SU-DHL-6 (cell line): ENCODE measurements around the gene RALB.

Experiments used
- H2AFZ ChIP-seq: fragments of 200-600 bp; sonication (generic); 2 replicates; pipeline ENCODE4 v1.6.1; 2014; ENCODE audit warnings: low read depth, mild to moderate bottlenecking, moderate library complexity, mixed read lengths, antibody characterized with exemption, low read length; ENCODE audit not compliant: severe bottlenecking
- H3F3A ChIP-seq: fragments of 200-600 bp; shearing (Covaris generic); 2 replicates; pipeline ENCODE4 v1.6.0; 2016; ENCODE audit warnings: antibody characterized with exemption, mild to moderate bottlenecking; ENCODE audit not compliant: insufficient read depth
- H3K27ac ChIP-seq: fragments of 200-600 bp; sonication (generic); 2 replicates; pipeline ENCODE4 v1.5.1; 2016; ENCODE audit warnings: low read depth, mild to moderate bottlenecking, low read length, moderate library complexity, mixed read lengths
- H3K27me3 ChIP-seq: fragments of 200-600 bp; sonication (generic), shearing (Covaris generic); 2 replicates; pipeline ENCODE4 v1.6.0; 2014; ENCODE audit warnings: mild to moderate bottlenecking, low read length
- H3K36me3 ChIP-seq: fragments of 200-600 bp; sonication (generic); 2 replicates; pipeline ENCODE4 v1.6.1; 2014; ENCODE audit warnings: mild to moderate bottlenecking, low read length, mixed read lengths
- H3K4me2 ChIP-seq: fragments of 300-600, 200-600 bp; shearing (Covaris generic), sonication (generic); 2 replicates; pipeline ENCODE4 v1.6.0; 2014; ENCODE audit warnings: low read length, low read depth, mild to moderate bottlenecking; ENCODE audit not compliant: poor library complexity, severe bottlenecking
- H3K4me3 ChIP-seq: fragments of 200-600 bp; sonication (generic); 2 replicates; pipeline ENCODE4 v1.5.1; 2014; ENCODE audit warnings: antibody characterized with exemption, low read length, mild to moderate bottlenecking, mixed read lengths; ENCODE audit not compliant: insufficient read depth, poor library complexity, severe bottlenecking
- H3K79me2 ChIP-seq: fragments of 200-600 bp; sonication (generic); 2 replicates; pipeline ENCODE4 v1.6.1; 2014; ENCODE audit warnings: mild to moderate bottlenecking, low read length, moderate library complexity; ENCODE audit not compliant: insufficient read depth
- H3K9ac ChIP-seq: fragments of 200-600 bp; sonication (generic); 2 replicates; pipeline ENCODE4 v1.7.0; 2014; ENCODE audit warnings: mild to moderate bottlenecking, low read length
- H3K9me2 ChIP-seq: fragments of 200-600 bp; sonication (generic); replicated peaks from 2 replicates; pipeline ENCODE4 v1.6.1; 2014; ENCODE audit warnings: low read length; ENCODE audit not compliant: insufficient read depth
- H3K9me3 ChIP-seq: fragments of 200-600 bp; sonication (generic); 2 replicates; pipeline ENCODE4 v1.6.1; 2014; ENCODE audit warnings: low read length, mixed read lengths; ENCODE audit not compliant: insufficient read depth
- H4K20me1 ChIP-seq: fragments of 200-600 bp; sonication (generic); 2 replicates; pipeline ENCODE4 v1.6.1; 2014; ENCODE audit warnings: low read depth, mild to moderate bottlenecking, antibody characterized with exemption, low read length, moderate library complexity, mixed read lengths
- EZH2phosphoT487 ChIP-seq: fragments of 200-600 bp; sonication (generic), shearing (Covaris generic); conservative IDR thresholded peaks from 2 replicates; pipeline ENCODE4 v1.6.1; 2018; ENCODE audit warnings: mild to moderate bottlenecking, antibody characterized with exemption, low read length, moderate library complexity, mixed read lengths
- TF ChIP-seq, protein P1 (sequence below): fragments of 200-600 bp; sonication (generic); IDR thresholded peaks from one replicate; pipeline ENCODE4 v1.5.1; 2017; ENCODE audit warnings: antibody characterized with exemption, mild to moderate bottlenecking, low read length, moderate library complexity; ENCODE audit not compliant: insufficient read depth, poor library complexity, severe bottlenecking

The RALB gene

DNA sequence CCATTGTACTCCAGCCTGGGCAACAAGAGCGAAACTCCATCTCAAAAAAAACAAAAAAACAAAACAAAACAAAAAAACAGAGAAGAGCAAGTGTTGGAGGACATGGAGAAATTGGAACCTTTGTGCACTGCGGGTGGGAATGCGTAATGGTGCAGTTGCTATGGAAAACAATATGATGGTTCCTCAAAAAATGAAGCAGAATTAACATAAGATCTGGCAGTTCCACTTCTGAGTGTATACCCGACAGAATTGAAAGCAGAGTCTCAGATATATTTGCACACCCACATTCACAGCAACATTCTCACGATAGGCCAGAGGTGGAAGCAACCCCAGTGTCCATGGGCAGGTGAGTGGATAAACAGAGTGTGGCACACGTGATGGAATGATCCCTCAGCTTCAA is 11.0 kb upstream of the RALB start:
- H3K4me3 ChIP-seq, result no peak overlapping the region
- H3K9me2 ChIP-seq, result no peaks in the 10 kb centered on the region
- H2AFZ ChIP-seq, result no peak overlapping the region
- no peaks in the 10 kb centered on the region for H3K9me3 ChIP-seq
- H3K36me3 ChIP-seq, result no peaks in the 10 kb centered on the region
- H3K79me2 ChIP-seq, result no peaks in the 10 kb centered on the region
- no peak overlapping the region for H3K4me2 ChIP-seq
- no peak overlapping the region for H3K27ac ChIP-seq
- TF ChIP-seq EZH2phosphoT487, result no peak
- H3K9ac ChIP-seq, result no peak overlapping the region
- no peaks in the 10 kb centered on the region for H3K27me3 ChIP-seq
- no peaks in the 10 kb centered on the region for H3F3A ChIP-seq
- no peaks in the 10 kb centered on the region for H4K20me1 ChIP-seq

DNA sequence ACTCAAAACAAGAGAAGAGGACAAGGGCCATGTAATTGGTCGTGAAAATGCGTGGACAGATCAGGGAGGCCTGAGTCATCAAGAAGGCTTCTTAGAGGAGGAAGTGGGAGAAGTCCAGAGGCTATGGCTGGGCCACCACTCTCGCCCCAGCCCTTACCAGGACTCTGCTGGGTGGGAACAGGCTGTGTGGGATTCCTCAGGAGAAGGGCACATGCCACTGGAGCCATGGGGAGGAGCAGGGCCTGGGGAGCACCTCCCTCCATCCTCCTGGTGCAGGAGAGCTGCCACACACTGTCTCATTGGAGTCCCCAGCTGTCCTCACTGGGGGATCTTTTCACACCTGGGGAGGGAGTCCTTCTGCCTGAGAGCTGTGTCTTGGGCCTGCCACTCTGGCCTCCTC is 9.4 kb upstream of the RALB start:
- Histone ChIP-seq H3K4me3 (no peak overlapping the region), H3K27ac (no peak overlapping the region), H3F3A (no peaks in the 10 kb centered on the region), H2AFZ (no peak overlapping the region), H3K27me3 (no peaks in the 10 kb centered on the region), H3K36me3 (no peaks in the 10 kb centered on the region), H3K9me2 (no peaks in the 10 kb centered on the region), H3K9ac (no peak overlapping the region), H3K4me2 (no peak overlapping the region), H3K79me2 (no peaks in the 10 kb centered on the region), H3K9me3 (no peaks in the 10 kb centered on the region), H4K20me1 (no peaks in the 10 kb centered on the region)
- no peak for TF ChIP-seq EZH2phosphoT487

DNA sequence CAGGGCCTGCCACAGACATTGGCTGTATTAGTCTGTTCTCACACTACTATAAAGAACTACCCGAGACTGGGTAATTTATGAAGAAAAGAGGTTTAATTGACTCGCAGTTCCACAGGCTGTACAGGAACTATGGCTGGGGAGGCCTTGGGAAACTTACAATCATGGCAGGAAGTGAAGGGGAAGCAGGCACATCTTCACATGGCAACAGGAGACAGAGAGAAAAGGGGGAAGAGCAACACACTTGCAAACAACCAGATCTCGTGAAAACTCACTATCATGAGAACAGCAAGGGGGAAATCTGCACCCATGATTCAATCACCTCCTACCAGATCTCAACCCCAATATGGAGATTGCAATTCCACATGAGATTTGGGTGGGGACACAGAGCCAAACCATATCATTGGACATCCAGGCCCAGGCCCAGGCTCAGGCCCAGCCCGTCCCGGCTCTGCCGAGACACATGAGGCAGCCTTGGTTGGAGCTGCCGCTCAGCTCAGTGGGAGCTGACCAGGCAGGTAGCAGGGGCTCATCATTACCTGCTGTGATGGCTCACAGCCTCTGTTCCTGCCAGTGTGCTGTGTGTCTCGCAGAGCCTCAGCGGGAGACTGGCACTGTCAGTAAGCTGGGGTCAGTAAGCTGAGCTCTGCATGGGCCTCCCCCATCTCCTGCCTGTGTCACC is 8.6 kb upstream of the RALB start:
- no peak overlapping the region for H3K4me2 ChIP-seq
- H3K9me2 ChIP-seq, result no peaks in the 10 kb centered on the region

GRCh38 chr2:120244656-120245519 is 7.8 kb upstream of the RALB start:
- Histone ChIP-seq H3F3A (no peaks in the 10 kb centered on the region), H3K79me2 (no peaks in the 10 kb centered on the region), H3K9me3 (no peaks in the 10 kb centered on the region), H2AFZ (no peak overlapping the region), H3K4me2 (no peak overlapping the region), H4K20me1 (no peaks in the 10 kb centered on the region), H3K9me2 (no peaks in the 10 kb centered on the region), H3K27ac (no peak overlapping the region), H3K36me3 (no peaks in the 10 kb centered on the region), H3K9ac (no peak overlapping the region), H3K27me3 (no peaks in the 10 kb centered on the region), H3K4me3 (no peak overlapping the region)
- TF ChIP-seq, protein P1, sequence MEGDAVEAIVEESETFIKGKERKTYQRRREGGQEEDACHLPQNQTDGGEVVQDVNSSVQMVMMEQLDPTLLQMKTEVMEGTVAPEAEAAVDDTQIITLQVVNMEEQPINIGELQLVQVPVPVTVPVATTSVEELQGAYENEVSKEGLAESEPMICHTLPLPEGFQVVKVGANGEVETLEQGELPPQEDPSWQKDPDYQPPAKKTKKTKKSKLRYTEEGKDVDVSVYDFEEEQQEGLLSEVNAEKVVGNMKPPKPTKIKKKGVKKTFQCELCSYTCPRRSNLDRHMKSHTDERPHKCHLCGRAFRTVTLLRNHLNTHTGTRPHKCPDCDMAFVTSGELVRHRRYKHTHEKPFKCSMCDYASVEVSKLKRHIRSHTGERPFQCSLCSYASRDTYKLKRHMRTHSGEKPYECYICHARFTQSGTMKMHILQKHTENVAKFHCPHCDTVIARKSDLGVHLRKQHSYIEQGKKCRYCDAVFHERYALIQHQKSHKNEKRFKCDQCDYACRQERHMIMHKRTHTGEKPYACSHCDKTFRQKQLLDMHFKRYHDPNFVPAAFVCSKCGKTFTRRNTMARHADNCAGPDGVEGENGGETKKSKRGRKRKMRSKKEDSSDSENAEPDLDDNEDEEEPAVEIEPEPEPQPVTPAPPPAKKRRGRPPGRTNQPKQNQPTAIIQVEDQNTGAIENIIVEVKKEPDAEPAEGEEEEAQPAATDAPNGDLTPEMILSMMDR, result no peak
- no peak for TF ChIP-seq EZH2phosphoT487

More for the DNA sequence above, 8.6 kb upstream of the RALB start:
- Histone ChIP-seq H3K4me3 (no peak overlapping the region), H2AFZ (no peak overlapping the region), H3K27me3 (no peaks in the 10 kb centered on the region), H3K27ac (no peak overlapping the region), H3F3A (no peaks in the 10 kb centered on the region), H3K79me2 (no peaks in the 10 kb centered on the region), H3K36me3 (no peaks in the 10 kb centered on the region), H3K9ac (no peak overlapping the region), H4K20me1 (no peaks in the 10 kb centered on the region), H3K9me3 (no peaks in the 10 kb centered on the region)
- TF ChIP-seq, protein P1, result no peak
- no peak for TF ChIP-seq EZH2phosphoT487
